HFFc6 (cell line): ENCODE results near the gene SLC25A42. TPM values are rescaled to one million over a fixed set of nuclear protein-coding genes. Genes with fewer than 3 reads are reported as not detected.
"Not testable (repeated sequence)": the region's sequence is repeated elsewhere in the genome, so short reads cannot be mapped to it uniquely, and the experiment has no call there.

Source experiments
- DNase-seq: peaks from one replicate; pipeline ENCODE4 v3.0.0-alpha.2; 2018
- H3K27ac Mint-ChIP-seq: 2 replicates; pipeline ENCODE4 v1.8.0; 2020; ENCODE audit warnings: mild to moderate bottlenecking, mixed read lengths
- H3K27me3 Mint-ChIP-seq: 2 replicates; pipeline ENCODE4 v1.8.0; 2021; ENCODE audit warnings: mild to moderate bottlenecking, moderate library complexity, mixed read lengths; ENCODE audit not compliant: insufficient read depth
- H3K36me3 Mint-ChIP-seq: 2 replicates; pipeline ENCODE4 v1.8.0; 2021; ENCODE audit warnings: low read depth, mixed read lengths
- H3K4me1 Mint-ChIP-seq: 2 replicates; pipeline ENCODE4 v1.8.0; 2020; ENCODE audit warnings: low read depth, mixed read lengths
- H3K4me3 Mint-ChIP-seq: 2 replicates; pipeline ENCODE4 v1.8.0; 2020; ENCODE audit warnings: mild to moderate bottlenecking, moderate library complexity, mixed read lengths
- H3K9me3 Mint-ChIP-seq: 2 replicates; pipeline ENCODE4 v1.8.0; 2020; ENCODE audit warnings: mild to moderate bottlenecking, mixed read lengths
- CTCF ChIP-seq: fragments of 200-600 bp; sonication (generic); IDR thresholded peaks from 2 replicates; pipeline ENCODE4 v1.5.0; 2021; ENCODE audit warnings: antibody characterized with exemption, mild to moderate bottlenecking
- total RNA-seq, 6 experiments: library from RNA; stranded (reverse); fragmentation: NEBNext Ultra II Directional; extraction: Animal tissue kit (Norgen Biotek cat#: 25700); gene quantifications; 2 replicates in 1 of 6; 3 replicates in 5 of 6; pipeline ENCODE4 v1.2.3, GENCODE V29; 2021

The SLC25A42 gene
- total RNA-seq, 6 experiments from 2014 or later, result 8.7 to 11.7 (median 9.9) TPM

DNA sequence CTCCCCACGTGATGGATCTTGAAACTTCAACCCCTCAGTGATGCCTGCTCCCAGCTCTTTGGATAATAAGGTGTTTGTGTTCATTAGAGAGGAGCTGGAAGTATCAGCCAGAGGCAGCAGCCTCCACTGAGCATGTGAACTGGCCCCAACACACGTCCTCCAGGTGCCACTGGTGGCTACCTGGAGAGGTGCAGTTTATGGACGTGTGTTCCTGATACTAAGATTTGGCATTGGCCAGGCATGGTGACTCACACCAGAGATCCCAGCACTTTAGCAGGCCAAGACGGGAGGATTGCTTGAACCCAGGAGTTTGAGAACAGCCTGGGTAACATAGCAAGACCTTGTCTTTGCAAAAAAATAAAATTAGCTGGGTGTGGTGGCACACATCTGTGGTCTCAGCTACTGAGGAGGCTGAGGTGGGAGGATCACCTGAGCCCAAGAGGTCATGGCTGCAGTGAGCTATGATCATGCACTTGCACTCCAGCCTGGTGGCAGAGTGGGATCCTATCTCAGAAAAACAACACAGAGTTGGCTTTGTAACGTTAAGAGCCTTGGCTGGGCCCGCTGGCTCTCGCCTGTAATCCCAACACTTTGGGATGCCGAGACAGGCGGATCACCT, 34.4 kb downstream of the SLC25A42 start:
- no peak for TF ChIP-seq CTCF
- no peak for DNase-seq
- H3K27ac Mint-ChIP-seq, result no peak overlapping the region
- no peak overlapping the region for H3K4me3 Mint-ChIP-seq
- H3K9me3 Mint-ChIP-seq, result no peaks in the 10 kb centered on the region
- H3K36me3 Mint-ChIP-seq, result no peaks in the 10 kb centered on the region
- no peaks in the 10 kb centered on the region for H3K4me1 Mint-ChIP-seq
- H3K27me3 Mint-ChIP-seq, result no peaks in the 10 kb centered on the region; the same call in 1 of the 2 replicates

- no peak for TF ChIP-seq CTCF
- Mint-ChIP-seq H3K27ac (no peak overlapping the region), H3K36me3 (no peaks in the 10 kb centered on the region), H3K4me1 (no peaks in the 10 kb centered on the region), H3K27me3 (no peaks in the 10 kb centered on the region; the same call in 1 of the 2 replicates), H3K9me3 (no peaks in the 10 kb centered on the region), H3K4me3 (no peak overlapping the region)
- no peak for DNase-seq
Observed at GRCh38 chr19:19098703-19099632, 35.2 kb downstream of the SLC25A42 start.

DNA sequence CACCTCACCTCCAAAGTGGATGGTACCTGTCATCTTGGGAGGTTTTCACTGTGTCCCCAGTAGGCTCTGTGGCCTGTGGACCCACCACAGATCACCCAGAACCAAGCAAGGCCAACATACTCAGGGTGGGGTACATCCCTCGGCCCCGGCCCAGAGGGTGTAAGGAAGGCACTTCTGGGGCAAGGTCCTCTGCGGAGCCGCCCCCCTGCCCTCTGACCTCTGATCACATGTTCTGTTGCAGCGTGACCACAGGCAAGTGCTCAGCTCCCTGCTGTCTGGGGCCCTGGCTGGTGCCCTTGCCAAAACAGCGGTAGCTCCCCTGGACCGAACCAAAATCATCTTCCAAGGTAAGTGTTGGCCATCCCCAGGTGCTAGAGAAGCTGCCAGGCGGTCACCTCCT, 37.7 kb downstream of the SLC25A42 start:
- Mint-ChIP-seq H3K27me3 (no peaks in the 10 kb centered on the region), H3K27ac (no peak overlapping the region), H3K4me3 (no peak overlapping the region), H3K9me3 (no peaks in the 10 kb centered on the region), H3K36me3 (no peaks in the 10 kb centered on the region), H3K4me1 (peaks cover 15% of the 10 kb centered on the region)
- no peak for TF ChIP-seq CTCF
- no peak for DNase-seq

GRCh38 chr19:19102566-19102965, 38.8 kb downstream of the SLC25A42 start:
- not testable (repeated sequence) for H3K4me3 Mint-ChIP-seq, H3K9me3 Mint-ChIP-seq, H3K27me3 Mint-ChIP-seq, DNase-seq, H3K27ac Mint-ChIP-seq, H3K36me3 Mint-ChIP-seq
- peaks cover 15% of the 10 kb centered on the region for H3K4me1 Mint-ChIP-seq

DNA sequence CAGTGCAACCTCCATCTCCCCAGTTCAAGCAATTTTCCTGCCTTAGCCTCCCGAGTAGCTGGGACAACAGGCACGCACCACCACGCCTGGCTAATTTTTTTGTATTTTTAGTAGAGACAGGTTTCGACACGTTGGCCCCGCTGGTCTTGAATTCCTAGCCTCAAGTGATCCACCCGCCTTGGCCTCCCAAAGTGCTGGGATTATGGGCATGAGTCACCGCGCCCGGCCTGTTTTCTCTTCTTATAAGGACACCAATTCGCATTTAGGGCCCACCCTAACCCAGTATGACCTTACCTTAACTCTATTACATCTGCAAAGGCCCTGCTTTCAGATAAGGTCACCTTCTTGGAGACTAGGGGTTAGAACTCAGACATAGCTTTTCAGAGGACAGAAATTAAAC, 39.4 kb downstream of the SLC25A42 start:
- no peaks in the 10 kb centered on the region for H3K9me3 Mint-ChIP-seq
- no peaks in the 10 kb centered on the region; the same call in 1 of the 2 replicates for H3K27me3 Mint-ChIP-seq
- no peaks in the 10 kb centered on the region for H3K36me3 Mint-ChIP-seq
- no peak overlapping the region for H3K27ac Mint-ChIP-seq
- no peak for TF ChIP-seq CTCF
- H3K4me1 Mint-ChIP-seq, result peaks cover 15% of the 10 kb centered on the region
- DNase-seq, result no peak
- no peak overlapping the region for H3K4me3 Mint-ChIP-seq
